Stimulated activated CD4-positive, alpha-beta T cell treated with anti-CD3 and anti-CD28 coated beads, Interleukin-2, amount 100 ng/mL, for 24 hours (primary cell): Measurements from ENCODE around the gene JDP2.
"Not testable (repeated sequence)": the region's sequence is repeated elsewhere in the genome, so short reads cannot be mapped to it uniquely, and the experiment has no call there.

Source experiments
- DNase-seq, 2 donors: peaks; one replicate each; pipeline ENCODE4 v3.0.0-alpha.2; 2020

Gene JDP2

GRCh38 chr14:75457648-75458165, 29.9 kb downstream of the JDP2 start:
- no peak for DNase-seq

DNA sequence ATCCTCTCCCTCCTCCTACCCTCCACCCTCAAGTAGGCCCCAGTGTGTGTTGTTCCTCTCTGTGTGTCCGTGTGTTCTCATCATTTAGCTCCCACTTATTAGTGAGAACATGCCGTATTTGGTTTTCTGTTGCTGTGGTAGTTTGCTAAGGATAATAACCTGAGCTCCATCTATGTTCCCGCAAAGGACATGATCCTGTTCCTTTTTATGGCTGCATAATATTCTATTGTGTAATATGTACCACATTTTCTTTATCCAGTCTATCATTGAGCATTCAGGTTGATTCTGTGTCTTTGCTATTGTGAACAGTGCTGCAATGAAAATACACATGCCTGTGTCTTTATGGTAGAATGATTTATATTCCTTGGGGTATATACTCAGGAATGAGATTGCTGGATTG, 30.5 kb downstream of the JDP2 start:
- DNase-seq = no peak

DNA sequence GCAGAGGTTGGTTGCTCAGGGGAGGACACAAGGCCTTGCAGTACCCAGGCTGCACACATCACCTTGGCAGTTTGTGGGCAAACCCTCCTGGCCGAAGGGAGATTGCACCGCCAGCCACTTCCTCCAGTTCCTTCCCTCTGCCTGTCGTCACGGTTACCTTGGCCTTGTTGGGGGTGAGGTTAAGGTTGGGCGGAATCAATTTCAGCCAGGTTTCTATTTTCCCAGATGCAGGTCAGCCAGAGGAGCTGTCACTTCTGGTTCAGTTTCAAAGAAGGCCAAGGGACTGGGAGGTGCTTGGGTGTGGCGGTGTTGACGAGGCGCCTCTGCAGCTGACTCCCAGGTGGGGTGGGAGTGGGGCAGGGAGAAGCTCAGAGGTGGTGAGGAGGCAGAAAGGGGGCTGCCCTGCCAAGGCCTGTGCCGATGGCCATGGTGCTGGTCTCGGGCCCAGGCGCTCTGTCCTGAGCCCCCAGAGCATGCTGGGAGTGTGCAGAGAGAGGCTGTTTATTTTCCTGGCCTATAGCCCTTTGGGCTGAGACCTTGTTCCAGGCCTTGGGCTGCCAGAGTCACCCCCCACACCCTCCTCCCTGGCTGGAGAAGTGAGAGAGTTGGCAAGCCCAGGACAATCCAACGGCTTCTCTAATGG, 31.4 kb downstream of the JDP2 start:
- no peak for DNase-seq

DNA sequence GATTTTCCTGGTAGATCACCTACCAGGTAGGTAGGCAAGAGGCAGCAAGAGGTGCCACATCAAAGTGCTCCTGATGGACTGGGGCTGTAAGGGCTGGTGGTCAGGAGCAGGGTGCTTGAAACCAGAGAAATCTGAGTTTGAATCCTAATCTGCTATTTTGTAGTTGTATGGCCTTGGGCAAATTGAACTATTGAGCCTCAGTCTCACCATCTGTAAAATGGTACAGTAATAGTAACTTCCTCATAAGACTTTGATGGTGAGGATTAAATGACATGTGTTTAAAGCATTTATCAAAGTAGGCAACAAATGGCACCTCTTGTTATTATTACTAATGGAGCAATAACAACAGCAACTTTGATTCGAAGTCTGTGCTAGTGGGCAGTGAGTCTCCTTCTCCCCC, 32.0 kb downstream of the JDP2 start:
- DNase-seq = no peak

- DNase-seq = no peak
These were observed 32.6 kb downstream of the JDP2 start for GRCh38 chr14:75460394-75460793.

DNA sequence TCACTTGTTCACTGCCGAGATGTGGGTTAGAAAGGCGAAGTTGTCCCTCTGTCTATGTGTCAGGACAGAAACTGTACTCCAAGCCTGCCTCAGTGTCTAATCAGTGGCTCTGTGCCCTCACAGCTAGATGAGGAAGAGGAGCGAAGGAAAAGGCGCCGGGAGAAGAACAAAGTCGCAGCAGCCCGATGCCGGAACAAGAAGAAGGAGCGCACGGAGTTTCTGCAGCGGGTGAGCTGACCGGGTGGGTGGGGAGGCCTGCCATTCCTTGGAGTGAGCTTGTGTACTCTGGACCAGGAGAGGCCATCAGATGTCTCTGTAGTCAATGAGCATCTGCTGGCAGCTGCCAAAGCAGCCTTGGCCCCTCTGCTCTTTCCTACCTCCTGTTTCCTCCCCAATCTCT, 33.5 kb downstream of the JDP2 start:
- DNase-seq = no peak

GRCh38 chr14:75461755-75462349, 34.0 kb downstream of the JDP2 start:
- no peak for DNase-seq

GRCh38 chr14:75464626-75465025, 36.8 kb downstream of the JDP2 start:
- no peak for DNase-seq

GRCh38 chr14:75467763-75468162, 39.9 kb downstream of the JDP2 start:
- DNase-seq = no peak

DNA sequence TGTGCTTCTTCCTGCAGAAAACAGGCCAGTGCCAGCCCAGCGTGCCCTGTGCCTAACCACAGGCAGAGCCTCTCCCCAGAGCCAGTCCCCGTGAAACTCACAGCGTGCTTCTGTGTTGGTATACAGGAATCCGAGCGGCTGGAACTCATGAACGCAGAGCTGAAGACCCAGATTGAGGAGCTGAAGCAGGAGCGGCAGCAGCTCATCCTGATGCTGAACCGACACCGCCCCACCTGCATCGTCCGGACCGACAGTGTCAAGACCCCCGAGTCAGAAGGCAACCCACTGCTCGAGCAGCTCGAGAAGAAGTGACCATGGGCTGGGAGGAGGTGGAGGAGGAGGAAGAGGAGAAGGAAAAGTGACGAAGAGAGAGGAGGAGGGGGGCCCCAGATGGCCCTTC, 41.3 kb downstream of the JDP2 start:
- DNase-seq = no peak

GRCh38 chr14:75469606-75470237, 41.9 kb downstream of the JDP2 start:
- DNase-seq = no peak

DNA sequence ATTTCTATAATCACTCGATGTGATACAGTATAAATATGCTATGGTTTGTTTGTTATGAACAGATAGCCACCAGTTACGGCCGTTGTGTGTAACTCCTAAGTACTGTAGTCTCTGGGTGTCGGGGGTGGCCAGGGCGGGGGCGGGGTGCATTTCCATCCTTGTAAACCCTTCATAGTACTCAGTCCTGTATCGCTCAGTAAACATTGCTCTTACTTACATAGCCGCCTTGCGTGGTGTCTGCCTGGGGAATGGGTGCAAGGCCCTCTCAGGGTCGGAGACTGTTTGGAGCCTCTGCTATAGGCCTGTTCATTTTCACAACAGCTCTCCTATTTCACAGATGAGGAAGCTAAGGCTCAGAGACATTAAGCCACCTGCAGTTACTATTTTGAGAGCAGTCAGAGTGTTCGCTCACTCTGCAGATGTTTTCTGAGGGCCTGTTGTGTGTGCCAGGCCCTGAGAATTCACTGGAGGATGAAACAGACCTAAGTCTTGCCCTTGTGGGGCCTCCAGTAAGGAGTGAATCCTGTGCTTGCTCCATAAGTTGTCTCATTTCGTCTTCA, 42.5 kb downstream of the JDP2 start:
- DNase-seq = no peak

DNA sequence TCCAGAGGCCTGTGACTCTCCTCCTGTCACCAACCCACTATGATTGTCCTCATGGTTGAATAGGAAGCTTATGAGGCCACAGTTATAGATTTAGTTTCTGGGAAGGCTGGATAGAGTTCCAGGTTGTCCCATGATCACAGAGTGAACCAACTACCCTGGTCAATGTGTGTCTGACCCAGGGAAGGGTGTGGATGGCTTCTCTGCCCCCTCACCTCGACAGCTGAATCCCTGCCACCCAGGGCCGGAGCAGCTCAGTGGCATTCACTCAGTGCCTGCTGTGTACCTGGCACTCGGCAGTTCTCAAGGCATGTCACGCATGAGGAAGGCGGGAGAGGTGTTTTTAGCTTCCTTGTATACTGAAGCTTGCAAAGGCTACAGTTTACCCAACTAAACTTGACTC, 43.2 kb downstream of the JDP2 start:
- DNase-seq = no peak

- not testable (repeated sequence) for DNase-seq
These were observed 46.3 kb downstream of the JDP2 start for GRCh38 chr14:75474127-75474526.

DNA sequence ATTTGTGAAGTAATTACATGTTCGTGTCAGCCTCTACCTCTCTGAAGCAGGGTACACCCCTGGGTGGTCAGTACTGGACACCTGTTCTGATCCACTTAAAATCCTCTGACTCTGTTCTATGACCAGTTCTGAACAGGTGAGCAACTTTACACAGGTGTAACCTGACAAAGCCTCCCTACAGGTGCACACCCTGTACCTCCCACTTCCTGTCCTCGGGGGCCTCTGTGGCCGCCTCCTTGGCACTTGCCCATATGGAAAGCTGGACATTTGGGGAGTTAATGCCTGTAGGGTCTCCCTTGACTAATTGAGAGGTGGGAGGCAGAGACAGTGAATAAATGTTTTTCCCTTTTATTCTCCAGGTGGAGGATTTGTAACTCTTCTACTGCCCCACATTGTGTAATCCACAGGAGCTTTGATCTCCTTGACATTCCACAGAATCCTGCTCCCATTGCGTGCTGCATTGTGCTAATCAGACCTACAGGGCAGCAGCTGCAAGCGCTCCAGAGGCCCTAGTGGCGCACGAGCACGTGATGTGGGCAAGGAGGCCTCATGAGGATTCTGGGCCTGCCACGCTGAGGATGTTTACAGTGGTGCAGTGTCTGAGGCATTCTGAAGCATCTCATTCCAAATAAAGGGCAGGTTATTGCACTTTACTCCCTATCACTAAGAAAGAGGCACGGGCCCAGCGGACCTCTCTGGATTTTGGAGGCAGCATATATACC, 48.6 kb downstream of the JDP2 start:
- DNase-seq = no peak

GRCh38 chr14:75477881-75478280, 50.1 kb downstream of the JDP2 start:
- no peak for DNase-seq

GRCh38 chr14:75479770-75480600, 52.2 kb downstream of the JDP2 start:
- no peak for DNase-seq

- no peak for DNase-seq
These were observed 54.5 kb downstream of the JDP2 start for GRCh38 chr14:75482366-75482765.

DNA sequence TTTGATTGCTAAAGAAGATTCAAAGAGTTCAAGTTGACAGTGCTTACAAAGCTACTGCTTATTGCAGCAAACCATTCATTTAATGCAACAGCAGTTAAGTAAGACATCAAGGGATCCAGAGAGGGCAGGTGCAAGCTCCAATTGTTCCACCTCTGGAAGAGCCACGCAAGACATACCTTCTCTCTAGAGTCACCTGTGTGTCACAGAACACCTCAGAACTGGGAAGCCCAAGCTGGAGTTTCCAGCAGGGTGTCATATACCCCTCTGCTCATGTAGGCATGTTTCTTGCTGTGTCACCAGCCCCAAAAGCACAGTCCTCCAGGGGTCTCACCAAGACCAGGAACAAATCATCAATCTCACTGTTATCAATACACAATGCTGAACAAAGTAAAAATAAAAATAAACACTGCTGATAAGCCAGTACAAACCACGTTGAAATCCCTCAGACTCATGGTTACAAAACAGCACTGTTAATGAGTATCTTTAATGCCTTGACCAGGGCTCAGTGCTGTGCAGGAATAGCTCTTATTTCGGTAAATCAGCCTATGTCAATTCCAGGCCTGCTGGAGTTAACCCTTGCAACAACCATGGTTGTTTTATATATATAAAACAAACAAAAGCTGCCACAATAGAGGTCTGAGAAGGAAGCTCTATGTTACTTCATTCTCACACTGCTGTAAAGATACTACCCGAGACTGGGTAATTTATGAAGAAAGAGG, 57.0 kb downstream of the JDP2 start:
- DNase-seq = no peak

DNA sequence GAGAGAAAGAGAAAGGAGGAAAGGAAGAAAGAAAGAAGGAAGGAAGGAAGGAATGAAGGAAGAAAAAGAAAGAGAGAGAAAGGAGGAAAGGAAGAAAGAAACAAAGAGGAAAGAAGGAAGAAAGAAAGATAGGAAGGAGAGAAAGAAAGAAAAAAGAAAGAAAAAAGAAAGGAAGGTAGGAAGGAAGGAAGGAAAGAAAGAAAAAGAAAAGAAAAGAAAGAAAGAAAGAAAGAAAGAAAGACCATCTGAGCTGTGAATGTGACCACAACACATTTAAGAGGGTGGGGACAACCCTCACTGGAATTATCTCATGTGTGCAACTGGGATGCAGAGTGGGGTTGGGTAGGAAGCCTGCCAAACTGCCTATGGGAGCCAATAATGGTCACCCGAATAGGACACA, 58.5 kb downstream of the JDP2 start:
- no peak for DNase-seq

DNA sequence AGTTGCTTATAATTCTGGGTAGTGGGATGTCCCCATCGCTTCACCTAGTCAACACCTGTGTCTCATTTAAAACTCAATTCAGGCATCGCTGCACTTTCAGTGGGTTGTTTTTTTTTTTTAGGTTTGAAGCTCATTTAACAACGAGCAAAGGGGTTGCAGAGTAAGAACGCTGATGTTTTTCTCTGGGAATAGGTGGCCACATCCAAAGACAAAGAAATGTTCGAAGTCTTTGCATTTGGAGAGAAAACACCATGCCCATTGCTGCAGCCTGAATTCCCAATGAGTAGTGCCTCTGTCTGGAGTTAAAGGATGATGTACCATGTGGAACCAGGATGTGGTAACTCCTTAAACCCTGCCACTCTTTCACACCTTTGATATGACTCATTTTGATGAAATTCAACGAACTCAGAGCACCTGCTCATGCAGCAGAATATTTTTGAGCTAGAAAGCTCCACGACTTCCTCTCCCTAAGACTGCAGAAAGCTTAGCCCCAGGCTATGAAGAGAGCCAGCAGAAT, 59.4 kb downstream of the JDP2 start:
- no peak for DNase-seq

DNA sequence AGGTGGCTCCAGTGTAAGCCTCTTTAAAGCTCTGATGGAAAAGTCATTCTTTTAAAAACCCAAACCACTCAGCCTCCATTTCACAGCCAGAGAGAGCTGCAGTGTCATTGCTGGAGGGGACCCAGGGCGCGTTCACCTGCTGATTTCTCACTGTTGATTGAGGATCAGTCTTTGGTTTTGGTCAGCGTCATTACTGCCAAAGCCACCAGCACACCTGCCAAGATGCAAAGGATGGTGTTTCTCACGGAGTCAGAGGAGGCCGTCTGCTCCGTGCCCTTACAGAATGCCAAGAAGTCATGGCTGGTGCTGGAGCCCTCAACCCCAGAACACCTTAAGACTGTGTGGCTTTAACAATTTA, 61.6 kb downstream of the JDP2 start:
- DNase-seq = no peak
